ENCODE measurements around the gene MT1B.
"Not testable (repeated sequence)": the region's sequence is repeated elsewhere in the genome, so short reads cannot be mapped to it uniquely, and the experiment has no call there.

Gene MT1B

DNA sequence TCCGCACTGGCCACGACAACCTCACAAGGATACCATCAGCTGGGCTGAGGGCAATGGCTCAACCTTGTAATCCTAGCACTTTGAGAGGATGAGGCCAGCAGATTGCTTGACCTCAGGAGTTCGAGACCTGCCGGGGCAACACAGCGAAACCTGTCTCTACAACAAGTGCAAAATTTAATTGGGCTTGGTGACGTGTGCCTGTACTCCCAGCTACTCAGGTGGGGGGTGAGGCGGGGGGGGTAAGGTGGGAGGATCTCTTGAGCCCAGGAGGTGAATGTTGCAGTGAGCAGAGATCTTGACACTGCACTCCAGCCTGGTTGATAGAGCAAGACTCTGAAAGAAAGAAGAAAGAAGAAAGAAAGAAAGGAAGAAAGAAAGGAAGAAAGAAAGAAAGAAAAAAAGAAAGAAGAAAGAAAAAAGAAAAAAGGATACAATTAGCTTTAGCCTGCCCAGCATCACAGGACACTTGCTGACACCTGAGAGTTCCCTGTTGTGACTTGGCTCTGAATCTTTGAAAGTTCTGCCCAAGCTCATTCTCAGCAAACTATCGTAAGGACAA, 31.3 kb upstream of the MT1B start:
- no peak for DNase-seq

DNA sequence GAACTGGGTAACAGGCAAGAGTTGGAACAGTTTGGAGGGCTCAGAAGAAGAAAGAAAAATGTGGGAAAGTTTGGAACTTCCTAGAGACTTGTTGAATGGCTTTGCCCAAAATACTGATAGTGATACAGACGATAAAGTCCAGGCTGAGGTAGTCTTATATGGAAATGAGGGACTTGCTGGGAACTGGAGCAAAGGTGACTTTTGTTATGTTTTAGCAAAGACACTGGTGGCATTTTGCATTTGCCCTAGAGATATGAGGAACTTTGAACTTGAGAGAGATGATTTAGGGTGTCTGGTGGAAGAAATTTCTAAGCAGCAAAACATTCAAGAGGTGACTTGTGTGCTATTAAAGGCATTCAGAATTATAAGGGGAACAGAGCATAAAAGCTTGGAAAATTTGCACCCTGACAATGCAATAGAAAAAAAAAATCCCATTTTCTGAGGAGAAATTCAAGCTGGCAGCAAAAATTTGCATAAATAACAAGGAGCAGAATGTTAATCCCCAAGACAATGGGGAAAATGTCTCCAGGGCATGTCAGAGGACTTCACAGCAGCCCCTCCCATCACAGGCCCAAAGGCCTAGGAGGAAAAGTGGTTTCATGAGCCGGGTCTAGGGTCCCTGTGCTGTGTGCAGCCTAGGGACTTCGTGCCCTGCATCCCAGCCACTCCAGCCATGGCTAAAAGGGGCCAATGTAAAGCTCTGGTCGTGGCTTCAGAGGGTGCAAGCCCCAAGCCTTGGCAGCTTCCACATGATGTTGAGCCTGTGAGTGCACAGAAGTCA, 29.8 kb upstream of the MT1B start:
- DNase-seq = not testable (repeated sequence)

DNA sequence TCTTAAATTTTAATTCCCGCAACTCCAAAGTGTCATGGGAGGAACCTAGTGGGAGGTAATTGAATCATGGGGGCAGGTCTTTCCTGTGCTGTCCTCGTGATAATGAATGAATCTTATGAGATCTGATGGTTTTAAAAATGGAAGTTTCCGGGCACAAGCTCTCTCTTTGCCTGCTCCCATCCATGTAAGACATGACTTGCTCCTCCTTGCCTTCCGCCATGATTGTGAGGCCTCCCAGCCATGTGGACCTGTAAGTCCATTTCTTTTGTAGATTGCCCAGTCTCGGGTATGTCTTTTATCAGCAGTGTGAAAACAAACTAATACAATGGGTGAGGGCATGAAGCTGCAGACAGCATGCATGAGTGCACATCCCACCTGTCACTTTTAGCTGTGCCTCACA, 28.5 kb upstream of the MT1B start:
- DNase-seq = not testable (repeated sequence)

DNA sequence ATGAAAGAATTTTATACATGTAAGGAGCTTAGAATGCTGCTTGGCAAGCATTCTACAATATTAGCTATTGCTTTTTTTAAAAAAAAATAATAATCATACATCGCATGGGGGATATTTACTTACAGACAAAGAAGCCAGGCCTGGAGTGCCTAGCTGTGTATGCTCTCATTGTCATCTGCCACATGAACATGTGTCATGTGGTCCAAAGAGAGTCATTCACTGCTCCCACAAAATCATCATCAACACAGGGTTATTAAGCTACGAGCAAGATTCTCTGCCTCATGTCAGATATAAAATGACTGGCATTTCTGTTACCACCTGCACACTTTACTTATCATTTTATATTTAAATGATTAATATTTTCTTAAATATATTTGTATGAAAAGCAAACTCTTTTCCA, 28.0 kb upstream of the MT1B start:
- no peak for DNase-seq

DNA sequence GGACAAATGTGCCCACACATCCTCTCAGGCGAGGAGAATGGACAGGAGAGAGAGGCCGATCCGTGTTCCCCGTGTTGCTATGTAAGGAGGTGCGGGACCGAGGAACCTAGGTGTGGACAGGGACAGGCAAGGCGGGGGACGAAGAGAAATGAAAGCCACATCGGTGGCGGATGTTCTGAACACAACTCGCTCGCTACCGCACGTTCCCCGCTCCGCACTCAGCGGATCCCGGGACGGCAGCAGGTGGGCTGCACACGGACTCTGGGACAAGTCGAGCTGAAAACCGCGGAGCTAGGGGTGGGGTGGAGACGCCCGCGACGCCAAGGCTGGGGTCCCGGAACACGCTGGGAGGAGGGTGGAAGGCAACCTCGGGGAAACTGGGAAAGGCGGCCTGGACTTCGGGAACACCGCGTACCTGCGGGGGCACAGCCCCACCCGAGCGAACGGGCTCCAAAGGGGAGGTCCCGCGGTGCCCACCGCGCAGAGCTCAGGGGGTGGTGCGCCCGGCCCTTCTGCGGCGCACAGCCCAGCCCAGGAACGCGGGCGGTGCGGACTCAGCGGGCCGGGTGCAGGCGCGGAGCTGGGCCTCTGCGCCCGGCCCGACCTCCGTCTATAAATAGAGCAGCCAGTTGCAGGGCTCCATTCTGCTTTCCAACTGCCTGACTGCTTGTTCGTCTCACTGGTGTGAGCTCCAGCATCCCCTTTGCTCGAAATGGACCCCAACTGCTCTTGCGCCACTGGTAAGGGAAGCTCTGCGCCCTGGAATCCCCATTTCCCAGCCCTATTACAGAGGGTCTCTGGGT, 26.3 kb upstream of the MT1B start, which contains the start of gene MT1E:
Gene MT1E, plus strand, starts transcription at position 642 of the 803 bp plus-strand sequence. Its CDS starts 71 bp downstream, at position 713.
- DNase-seq = peak; percentile 85

DNA sequence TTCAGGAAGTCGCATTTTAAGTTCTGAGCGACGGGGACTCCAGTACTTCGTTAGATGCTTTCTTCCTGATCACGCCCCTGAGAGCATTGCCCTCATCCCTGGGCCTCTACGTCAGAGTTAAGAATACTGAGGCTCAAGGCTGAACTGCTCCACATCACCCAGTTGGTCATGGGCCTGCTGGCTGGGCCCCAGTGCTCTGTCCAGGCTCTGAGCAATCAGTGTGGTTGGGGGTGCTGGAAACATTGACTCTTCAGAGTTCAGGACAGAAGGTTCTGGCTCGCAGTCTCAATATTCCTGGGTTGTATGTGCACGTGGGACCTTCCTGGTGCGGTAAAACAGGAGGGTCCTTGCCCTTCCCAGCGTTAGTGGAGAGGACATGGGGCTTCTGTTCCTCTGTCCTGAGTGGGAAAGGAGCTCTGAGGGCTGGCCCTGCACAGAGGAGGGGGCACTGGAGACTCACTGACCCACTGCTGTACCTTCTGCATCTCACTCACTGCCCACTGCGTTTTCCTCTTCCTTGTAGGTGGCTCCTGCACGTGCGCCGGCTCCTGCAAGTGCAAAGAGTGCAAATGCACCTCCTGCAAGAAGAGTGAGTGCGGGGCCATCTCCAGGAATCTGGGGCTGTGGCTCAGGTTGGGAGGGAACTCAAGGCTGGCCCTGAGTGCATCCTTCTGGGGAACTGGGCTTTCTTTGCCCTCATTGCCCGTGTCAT, 25.6 kb upstream of the MT1B start:
- DNase-seq = peak; percentile 67

DNA sequence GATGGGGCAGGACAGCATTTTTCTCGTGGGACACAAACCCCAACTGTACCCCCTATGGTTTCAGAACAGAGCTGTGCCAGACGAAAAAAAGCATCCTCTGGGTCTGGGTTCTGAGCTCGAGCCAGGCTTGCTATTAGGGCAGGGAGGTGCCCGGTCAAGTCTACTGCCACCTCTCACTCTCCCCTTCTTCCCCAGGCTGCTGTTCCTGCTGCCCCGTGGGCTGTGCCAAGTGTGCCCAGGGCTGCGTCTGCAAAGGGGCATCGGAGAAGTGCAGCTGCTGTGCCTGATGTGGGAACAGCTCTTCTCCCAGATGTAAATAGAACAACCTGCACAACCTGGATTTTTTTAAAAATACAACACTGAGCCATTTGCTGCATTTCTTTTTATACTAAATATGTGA, 25.0 kb upstream of the MT1B start:
- no peak for DNase-seq

DNA sequence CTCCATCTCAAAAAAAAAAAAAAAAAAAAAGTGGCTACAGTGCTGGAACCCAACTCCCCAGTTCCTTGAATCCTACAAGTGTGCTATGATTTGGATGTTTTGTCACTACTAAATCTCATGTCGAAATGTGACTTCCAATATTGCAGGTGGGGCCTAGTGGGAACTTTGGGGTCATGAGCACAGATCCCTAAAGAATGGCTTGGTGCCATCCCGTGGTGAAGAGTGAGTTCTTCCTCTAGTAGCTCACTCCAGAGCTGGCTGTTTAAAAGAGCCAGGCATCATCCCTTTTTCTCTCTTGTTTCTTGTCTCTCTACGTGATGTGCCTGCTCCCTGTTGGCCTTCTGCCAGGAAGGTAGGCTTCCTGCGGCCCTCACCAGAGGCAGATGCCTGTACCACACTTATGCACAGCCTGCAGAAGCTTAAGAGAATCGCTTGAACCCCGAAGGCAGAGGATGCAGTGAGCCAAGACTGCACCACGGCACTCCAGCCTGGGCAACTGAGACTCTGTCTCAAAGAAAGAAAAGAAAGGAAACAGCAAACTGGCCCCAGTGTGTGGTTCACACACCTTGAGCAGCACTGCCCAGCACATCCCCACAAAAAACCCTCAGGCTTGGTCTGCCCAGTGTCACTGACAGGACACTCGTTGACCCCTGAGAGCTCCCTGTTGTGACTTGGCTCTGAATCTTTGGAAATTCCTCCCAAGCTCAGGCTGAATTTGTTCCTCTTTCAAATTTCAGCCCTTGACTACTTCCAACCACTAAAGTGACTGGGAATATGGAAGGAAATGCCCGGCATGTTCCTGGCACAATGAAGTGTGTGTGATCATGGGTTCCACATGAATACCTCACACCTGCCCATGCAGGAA, 23.0 kb upstream of the MT1B start:
- no peak for DNase-seq

DNA sequence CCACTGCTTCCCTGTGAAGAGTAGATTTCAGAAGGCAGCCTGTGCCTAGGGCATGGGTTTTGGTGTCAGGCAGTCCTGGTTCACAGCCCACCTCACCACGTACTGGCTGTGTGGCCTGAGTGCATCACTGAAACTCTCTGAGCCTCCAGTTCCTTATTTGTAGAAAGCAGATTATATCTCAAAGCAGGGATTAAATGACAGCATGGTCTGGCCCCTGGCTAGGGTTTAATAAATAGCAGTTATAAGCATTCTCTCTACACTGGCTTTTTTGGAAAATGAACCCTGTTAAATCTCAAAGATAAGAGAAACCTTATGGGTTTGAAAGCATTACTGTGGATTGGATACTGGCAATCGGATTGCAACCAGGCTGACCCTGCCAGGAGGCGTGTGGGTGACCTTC, 22.2 kb upstream of the MT1B start:
- DNase-seq = no peak

DNA sequence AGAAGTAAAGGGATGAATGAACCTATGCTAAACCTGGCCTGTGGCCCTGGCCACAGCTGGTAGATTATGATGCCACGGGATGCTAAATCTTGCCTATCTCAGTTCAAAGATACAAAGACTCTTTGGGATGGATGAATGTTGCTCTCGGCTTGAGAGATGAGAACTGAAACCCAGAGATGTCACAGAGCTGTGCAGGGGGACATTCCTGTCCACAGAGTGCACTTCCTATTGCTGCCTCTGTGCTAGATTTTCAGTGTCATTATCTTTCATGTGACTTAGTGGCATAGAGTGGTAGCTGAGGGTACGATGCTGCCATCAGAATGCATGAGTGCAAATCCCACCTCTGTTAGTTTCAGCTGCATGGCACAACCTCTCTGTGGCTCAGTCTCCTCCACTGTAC, 21.6 kb upstream of the MT1B start:
- no peak for DNase-seq

DNA sequence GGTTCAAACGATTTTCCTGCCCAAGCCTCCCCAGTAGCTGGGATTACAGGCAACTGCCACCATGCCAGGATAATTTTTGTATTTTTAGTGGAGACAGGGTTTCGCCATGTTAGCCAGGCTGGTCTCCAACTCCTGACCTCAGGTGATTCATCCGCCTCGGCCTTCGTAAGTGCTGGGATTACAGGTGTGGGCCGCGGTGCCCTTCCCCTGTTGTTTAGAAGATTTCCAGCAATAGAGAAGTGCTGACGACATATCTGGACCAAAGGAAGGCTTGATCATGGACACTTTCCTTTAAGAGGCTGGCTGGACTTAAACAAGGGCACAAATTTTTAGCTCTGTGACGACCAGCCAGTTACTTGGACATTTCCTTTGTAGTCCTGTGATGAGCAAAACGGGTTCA, 20.5 kb upstream of the MT1B start:
- no peak for DNase-seq

DNA sequence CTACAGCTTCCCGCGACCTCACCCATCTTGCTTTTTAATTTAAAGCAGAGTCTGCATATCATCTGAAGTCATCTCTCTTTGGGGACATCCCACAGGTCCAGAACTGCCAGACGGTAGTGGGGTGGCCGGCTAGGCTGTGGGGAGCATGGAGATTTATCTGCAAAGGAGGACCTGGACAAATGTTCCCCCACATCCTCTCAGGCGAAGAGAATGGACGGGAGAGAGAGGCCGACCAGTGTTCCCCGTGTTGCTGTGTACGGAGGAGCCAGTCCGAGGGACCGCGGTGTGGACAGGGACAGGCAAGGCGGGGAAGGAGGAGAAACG, 19.9 kb upstream of the MT1B start:
- DNase-seq = no peak

DNA sequence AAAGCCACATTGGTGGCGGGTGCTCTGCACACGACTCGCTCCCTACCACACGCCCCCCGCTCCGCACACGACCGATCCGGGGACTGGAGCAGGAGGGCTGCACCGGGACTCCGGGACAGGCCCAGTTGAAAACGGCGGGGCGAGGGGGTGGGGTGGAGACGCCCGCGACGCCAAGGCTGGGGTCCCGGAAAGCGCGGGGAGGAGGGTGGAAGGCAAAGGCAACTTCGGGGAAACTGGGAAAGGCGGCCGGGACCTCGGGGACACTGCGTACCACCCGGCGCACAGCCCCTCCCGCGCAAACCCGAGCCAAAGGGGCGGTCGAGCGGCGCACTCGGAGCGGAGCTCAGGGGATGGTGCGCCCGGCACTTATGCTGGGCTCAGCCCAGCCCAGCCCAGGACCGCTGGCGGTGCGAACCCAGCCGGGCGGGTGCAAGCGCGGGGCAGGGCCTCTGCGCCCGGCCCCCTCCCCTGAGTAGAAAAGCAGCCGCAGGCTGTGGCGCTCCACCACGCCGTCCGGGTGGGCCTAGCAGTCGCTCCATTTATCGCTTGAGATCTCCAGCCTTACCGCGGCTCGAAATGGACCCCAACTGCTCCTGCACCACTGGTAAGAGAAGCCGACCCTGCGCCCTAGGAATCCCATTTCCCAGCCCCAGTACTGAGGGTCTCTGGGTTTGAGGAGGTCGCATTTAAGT, 19.4 kb upstream of the MT1B start, which contains the start of gene MT1M:
Gene MT1M, plus strand, starts transcription at position 504 of the 692 bp plus-strand sequence. Its CDS starts 73 bp downstream, at position 577.
- no peak for DNase-seq

DNA sequence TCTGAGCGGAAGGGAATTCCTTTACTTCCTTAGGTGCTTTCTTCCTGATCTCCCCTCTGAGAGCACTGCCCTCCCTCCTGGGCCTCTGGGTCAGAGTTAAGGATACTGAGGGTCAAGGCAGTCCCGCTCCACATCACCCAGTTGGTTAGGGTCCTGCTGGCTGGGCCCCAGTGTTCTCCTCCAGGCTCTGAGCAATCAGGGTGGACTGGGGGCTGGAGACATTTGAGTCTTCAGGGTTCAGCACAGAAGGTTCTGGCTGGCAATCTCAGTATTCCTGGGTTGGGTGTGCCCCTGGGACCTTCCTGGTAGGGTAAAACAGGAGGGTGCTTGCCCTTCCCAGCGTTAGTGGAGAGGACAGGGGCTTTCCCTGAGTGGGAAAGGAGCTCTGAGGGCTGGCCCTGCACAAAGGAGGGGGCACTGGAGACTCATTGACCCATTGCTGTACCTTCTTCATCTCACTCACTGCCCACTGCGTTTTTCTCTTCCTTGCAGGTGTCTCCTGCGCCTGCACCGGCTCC, 18.8 kb upstream of the MT1B start:
- no peak for DNase-seq

DNA sequence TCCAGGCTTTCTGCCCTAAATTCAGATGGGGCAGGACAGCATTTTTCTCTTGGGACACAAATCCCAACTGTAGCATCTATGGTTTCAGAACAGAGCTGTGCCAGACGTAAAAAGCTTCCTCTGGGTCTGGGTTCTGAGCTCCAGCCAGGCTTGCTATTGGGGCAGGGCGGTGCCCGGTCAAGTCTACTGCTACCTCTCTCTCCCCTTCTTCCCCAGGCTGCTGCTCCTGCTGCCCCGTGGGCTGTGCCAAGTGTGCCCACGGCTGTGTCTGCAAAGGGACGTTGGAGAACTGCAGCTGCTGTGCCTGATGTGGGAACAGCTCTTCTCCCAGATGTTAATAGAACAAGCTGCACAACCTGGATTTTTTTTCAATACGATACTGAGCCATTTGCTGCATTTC, 18.2 kb upstream of the MT1B start:
- no peak for DNase-seq

DNA sequence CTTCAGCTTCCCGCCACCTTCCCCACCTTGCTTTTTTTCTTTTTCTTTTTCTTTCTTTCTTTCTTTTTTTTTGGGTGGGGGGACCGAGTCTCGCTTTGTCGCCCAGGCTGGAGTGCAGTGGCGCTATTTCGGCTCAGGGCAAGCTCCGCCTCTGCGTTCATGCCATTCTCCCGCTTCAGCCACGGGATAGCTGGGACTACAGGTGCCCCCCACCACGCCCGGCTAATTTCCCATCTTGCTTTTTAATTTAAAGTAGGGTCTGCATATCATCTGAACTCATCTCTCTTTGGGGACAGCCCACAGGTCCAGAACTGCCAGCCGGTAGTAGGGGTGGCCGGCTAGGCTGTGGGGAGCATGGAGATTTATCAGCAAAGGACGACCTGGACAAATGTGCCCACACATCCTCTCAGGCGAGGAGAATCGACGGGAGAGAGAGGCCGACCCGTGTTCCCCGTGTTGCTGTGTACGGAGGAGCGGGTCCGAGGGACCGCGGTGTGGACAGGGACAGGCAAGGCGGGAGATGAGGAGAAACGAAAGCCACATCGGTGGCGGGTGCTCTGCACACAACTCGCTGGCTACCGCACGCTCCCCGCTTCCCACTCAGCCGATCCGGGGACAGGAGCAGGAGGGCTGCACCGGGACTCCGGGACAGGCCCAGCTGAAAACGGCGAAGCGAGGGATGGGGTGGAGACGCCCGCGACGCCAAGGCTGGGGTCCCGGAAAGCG, 16.8 kb upstream of the MT1B start:
- no peak for DNase-seq

DNA sequence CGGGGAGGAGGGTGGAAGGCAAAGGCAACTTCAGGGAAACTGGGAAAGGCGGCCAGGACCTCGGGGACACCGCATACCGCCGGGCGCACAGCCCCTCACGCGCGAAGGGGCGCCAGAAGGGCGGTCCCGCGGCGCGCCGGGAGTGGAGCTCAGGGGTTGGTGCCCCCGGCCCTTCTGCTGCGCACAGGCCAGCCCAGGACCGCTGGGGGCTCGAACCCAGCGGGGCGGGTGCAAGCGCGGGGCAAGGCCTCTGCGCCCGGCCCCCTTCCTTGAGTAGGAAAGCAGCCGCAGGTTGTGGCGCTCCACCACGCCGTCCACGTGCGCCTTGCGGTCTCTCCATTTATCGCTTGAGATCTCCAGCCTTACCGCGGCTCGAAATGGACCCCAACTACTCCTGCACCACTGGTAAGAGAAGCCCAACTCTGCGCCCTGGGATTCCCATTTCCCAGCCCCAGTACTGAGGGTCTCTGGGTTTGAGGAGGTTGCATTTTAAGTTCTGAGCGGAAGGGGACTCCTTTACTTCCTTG, 16.2 kb upstream of the MT1B start:
- DNase-seq = no peak

DNA sequence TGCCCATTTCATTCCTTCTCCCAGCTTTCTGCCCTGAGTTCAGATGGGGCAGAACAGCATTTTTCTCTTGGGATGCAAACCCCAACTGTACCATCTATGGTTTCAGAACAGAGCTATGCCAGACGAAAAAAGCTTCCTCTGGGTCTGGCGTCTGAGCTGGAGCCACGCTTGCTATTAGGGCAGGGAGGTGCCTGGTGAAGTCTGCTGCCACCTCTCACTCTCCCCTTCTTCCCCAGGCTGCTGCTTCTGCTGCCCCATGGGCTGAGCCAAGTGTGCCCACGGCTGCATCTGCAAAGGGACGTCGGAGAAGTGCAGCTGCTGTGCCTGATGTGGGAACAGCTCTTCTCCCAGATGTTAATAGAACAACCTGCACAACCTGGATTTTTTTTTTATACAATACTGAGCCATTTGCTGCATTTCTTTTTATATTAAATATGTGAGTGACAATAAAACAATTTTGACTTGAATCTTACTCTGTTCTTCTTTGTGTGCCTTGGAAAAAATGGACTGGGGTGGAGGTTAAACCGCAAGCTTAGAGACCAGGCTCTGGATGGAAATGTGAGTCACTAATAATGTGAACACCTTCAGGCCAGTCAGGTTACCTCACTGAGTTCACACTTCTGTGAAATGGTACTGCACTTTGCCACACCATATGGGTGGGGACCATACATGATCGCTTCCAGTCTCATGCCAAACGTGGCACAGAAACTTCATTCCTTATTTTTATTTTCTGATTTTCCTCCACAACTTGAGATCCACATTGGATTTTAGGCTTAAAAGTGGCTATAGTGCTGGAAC, 14.9 kb upstream of the MT1B start:
- DNase-seq = no peak

Data from fibroblast of skin of back (primary cell).